Trophoblast cell (in vitro differentiated cells and primary cell): ENCODE results near the gene CDC42BPB.
A peak's percentile ranks its signal among the peaks of the same experiment; 100 is the strongest.

Experiments used
- DNase-seq, 2 donors: peaks; one replicate each; pipeline ENCODE4 v3.0.0-alpha.2; 2016
- H2AFZ ChIP-seq: 2 replicates; pipeline ENCODE4 v1.6.1; 2013; ENCODE audit warnings: low read length, moderate library complexity, mild to moderate bottlenecking; ENCODE audit not compliant: insufficient read depth, poor library complexity
- H2AK5ac ChIP-seq: 2 replicates; pipeline ENCODE4 v1.6.1; 2013; ENCODE audit warnings: mild to moderate bottlenecking, low read length
- H2BK120ac ChIP-seq: 2 replicates; pipeline ENCODE4 v1.6.1; 2013; ENCODE audit warnings: low read length, mild to moderate bottlenecking, moderate library complexity; ENCODE audit not compliant: insufficient read depth, poor library complexity
- H2BK12ac ChIP-seq: 2 replicates; pipeline ENCODE4 v1.6.1; 2013; ENCODE audit warnings: mild to moderate bottlenecking, low read length, moderate library complexity
- H2BK5ac ChIP-seq: 2 replicates; pipeline ENCODE4 v1.6.1; 2013; ENCODE audit warnings: low read length, low read depth, moderate library complexity, mild to moderate bottlenecking; ENCODE audit not compliant: poor library complexity
- H3K14ac ChIP-seq: 2 replicates; pipeline ENCODE4 v1.6.1; 2013; ENCODE audit warnings: mild to moderate bottlenecking, low read length
- H3K18ac ChIP-seq: 2 replicates; pipeline ENCODE4 v1.6.1; 2013; ENCODE audit warnings: mild to moderate bottlenecking, low read length
- H3K23ac ChIP-seq: 2 replicates; pipeline ENCODE4 v1.6.1; 2013; ENCODE audit warnings: low read length
- H3K27ac ChIP-seq: 2 replicates; pipeline ENCODE4 v1.5.1; 2013; ENCODE audit warnings: low read depth, mild to moderate bottlenecking, inconsistent platforms, low read length, moderate library complexity
- H3K27me3 ChIP-seq: 2 replicates; pipeline ENCODE4 v1.6.1; 2013; ENCODE audit warnings: inconsistent platforms, mild to moderate bottlenecking, low read length, moderate library complexity; ENCODE audit not compliant: insufficient read depth
- H3K36me3 ChIP-seq, 2 experiments: 1 replicate in 1 of 2; 2 replicates in 1 of 2; pipeline ENCODE4 v1.6.1; 2013; ENCODE audit warnings: low read length in 2 of 2, mild to moderate bottlenecking in 2 of 2, moderate library complexity in 1 of 2; ENCODE audit not compliant: insufficient read depth in 2 of 2, control insufficient read depth in 1 of 2
- H3K4ac ChIP-seq: 2 replicates; pipeline ENCODE4 v1.6.1; 2013; ENCODE audit warnings: low read depth, mild to moderate bottlenecking, low read length, moderate library complexity
- H3K4me1 ChIP-seq, 2 experiments: 1 replicate in 1 of 2; 2 replicates in 1 of 2; pipeline ENCODE4 v1.6.1; 2013; ENCODE audit warnings: low read length in 2 of 2, mild to moderate bottlenecking in 2 of 2, moderate library complexity in 1 of 2; ENCODE audit not compliant: insufficient read depth in 2 of 2, control insufficient read depth in 1 of 2
- H3K4me2 ChIP-seq: 2 replicates; pipeline ENCODE4 v1.6.1; 2013; ENCODE audit warnings: inconsistent platforms, mild to moderate bottlenecking, low read length, moderate library complexity
- H3K4me3 ChIP-seq: 2 replicates; pipeline ENCODE4 v1.5.1; 2013; ENCODE audit warnings: mild to moderate bottlenecking, low read depth, low read length, inconsistent platforms
- H3K79me1 ChIP-seq: one replicate; pipeline ENCODE4 v1.6.1; 2013; ENCODE audit warnings: low read length
- H3K79me2 ChIP-seq: 2 replicates; pipeline ENCODE4 v1.6.1; 2013; ENCODE audit warnings: low read length, mild to moderate bottlenecking; ENCODE audit not compliant: control insufficient read depth, insufficient read depth, poor library complexity
- H3K9ac ChIP-seq: 2 replicates; pipeline ENCODE4 v1.6.1; 2013; ENCODE audit warnings: mild to moderate bottlenecking, low read length
- H3K9me3 ChIP-seq: 2 replicates; pipeline ENCODE4 v1.6.1; 2013; ENCODE audit warnings: low read depth, mild to moderate bottlenecking, control low read depth, inconsistent platforms, low read length; ENCODE audit not compliant: insufficient read depth
- H4K12ac ChIP-seq: 2 replicates; pipeline ENCODE4 v1.6.1; 2013; ENCODE audit warnings: low read depth, mild to moderate bottlenecking, low read length, moderate library complexity
- H4K8ac ChIP-seq: 2 replicates; pipeline ENCODE4 v1.6.1; 2013; ENCODE audit warnings: low read depth, mild to moderate bottlenecking, low read length, moderate library complexity
- H4K91ac ChIP-seq: one replicate; pipeline ENCODE4 v1.6.1; 2013; ENCODE audit warnings: low read depth, mild to moderate bottlenecking, low read length, moderate library complexity
- WGBS: extraction: QIAGEN DNeasy Blood & Tissue Kit; methylation state at CpG from one replicate; pipeline ENCODE4 v1.1.7; 2013; ENCODE audit warnings: missing lambda C conversion rate; ENCODE audit not compliant: insufficient read length, insufficient coverage; ENCODE audit errors: extremely low coverage; 5-methylcytosine and 5-hydroxymethylcytosine counted together

The CDC42BPB gene

GRCh38 chr14:102969901-102970300 is 87.4 kb downstream of the CDC42BPB start:
- H3K79me2 ChIP-seq: no peaks in the 10 kb centered on the region
- H4K91ac ChIP-seq: no peak overlapping the region
- H3K4me1 ChIP-seq: no peaks in the 10 kb centered on the region
- H2BK120ac ChIP-seq: no peak overlapping the region
- H4K12ac ChIP-seq: no peak overlapping the region
- no peak overlapping the region for H2BK5ac ChIP-seq
- no peak for DNase-seq
- no peak overlapping the region for H3K4me2 ChIP-seq
- H4K8ac ChIP-seq: no peak overlapping the region
- no peak overlapping the region for H3K14ac ChIP-seq
- WGBS: no CpG with 5 or more reads among the region's 11 CpGs
- no peak overlapping the region for H2BK12ac ChIP-seq
- no peak overlapping the region for H2AFZ ChIP-seq
- no peak overlapping the region for H3K9ac ChIP-seq
- no peaks in the 10 kb centered on the region for H3K27me3 ChIP-seq
- no peak overlapping the region for H3K4me3 ChIP-seq
- no peak overlapping the region for H3K23ac ChIP-seq
- no peak overlapping the region for H3K18ac ChIP-seq
- peaks cover 58 to 73% of the 10 kb centered on the region in 2 experiments for H3K36me3 ChIP-seq
- H3K27ac ChIP-seq: no peak overlapping the region
- H3K79me1 ChIP-seq: no peaks in the 10 kb centered on the region
- H3K9me3 ChIP-seq: peaks cover 3% of the 10 kb centered on the region
- H2AK5ac ChIP-seq: no peak overlapping the region
- H3K4ac ChIP-seq: no peak overlapping the region

DNA sequence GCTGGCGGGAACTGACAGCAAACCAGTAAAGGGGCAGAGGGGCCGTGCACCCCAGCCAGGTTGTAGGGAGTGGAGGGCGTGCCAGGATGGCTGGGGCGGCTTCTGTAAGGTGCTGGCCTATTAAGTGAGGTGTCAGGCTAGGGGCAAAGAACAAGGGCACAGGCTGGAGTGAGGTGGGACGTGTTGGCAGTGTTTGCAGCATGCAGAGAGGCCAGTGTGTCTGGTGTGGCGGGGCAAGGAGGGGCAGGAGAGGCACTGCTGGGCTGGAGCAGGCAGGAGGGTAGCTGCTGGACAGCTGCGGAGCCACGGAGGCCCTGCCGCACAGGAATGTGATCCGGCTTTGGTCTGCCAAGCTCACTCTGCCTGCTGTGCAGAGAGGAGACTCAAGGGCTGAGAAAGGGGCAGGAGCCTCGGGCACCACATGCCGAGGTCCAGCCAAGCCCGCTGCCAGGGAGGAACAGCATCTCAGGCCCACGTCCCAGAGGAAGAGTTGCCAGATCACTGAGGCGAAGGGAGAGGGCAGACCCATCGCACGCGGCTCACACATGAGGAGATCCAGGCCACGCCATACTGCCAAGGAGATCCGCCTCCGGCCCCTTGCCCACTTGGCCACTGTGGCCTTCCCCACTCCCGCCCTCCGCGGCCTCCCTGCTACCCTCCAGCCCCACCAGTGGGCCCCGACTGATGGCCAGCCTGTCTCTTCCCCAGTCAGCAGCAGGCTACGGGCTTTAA is 88.1 kb downstream of the CDC42BPB start:
- Histone ChIP-seq H3K79me2 (no peaks in the 10 kb centered on the region), H4K91ac (no peak overlapping the region), H3K36me3 (peaks cover 61 to 74% of the 10 kb centered on the region in 2 experiments), H2AFZ (no peak overlapping the region), H3K4me1 (no peaks in the 10 kb centered on the region), H4K12ac (no peak overlapping the region), H3K4ac (no peak overlapping the region), H3K9ac (no peak overlapping the region), H2BK120ac (no peak overlapping the region), H3K4me3 (no peak overlapping the region), H3K27me3 (no peaks in the 10 kb centered on the region), H2BK12ac (no peak overlapping the region), H3K14ac (no peak overlapping the region), H3K23ac (no peak overlapping the region), H4K8ac (no peak overlapping the region), H3K27ac (no peak overlapping the region), H3K18ac (no peak overlapping the region), H3K79me1 (no peaks in the 10 kb centered on the region), H2BK5ac (no peak overlapping the region), H3K9me3 (peaks cover 2% of the 10 kb centered on the region), H3K4me2 (no peak overlapping the region), H2AK5ac (no peak overlapping the region)
- DNase-seq: no peak
- no CpG with 5 or more reads among the region's 26 CpGs for WGBS

- no peaks in the 10 kb centered on the region for H3K4me1 ChIP-seq
- H3K4ac ChIP-seq: no peak overlapping the region
- no peak overlapping the region for H4K12ac ChIP-seq
- H3K4me2 ChIP-seq: no peak overlapping the region
- H3K79me2 ChIP-seq: no peaks in the 10 kb centered on the region
- H3K9me3 ChIP-seq: peaks cover 1% of the 10 kb centered on the region
- no peak overlapping the region for H2BK120ac ChIP-seq
- H3K79me1 ChIP-seq: no peaks in the 10 kb centered on the region
- no peak overlapping the region for H2BK12ac ChIP-seq
- H3K23ac ChIP-seq: no peak overlapping the region
- DNase-seq: peak; percentile 44 to 70
- H2AK5ac ChIP-seq: no peak overlapping the region
- no peak overlapping the region for H3K27ac ChIP-seq
- no CpG with 5 or more reads among the region's 13 CpGs for WGBS
- no peak overlapping the region for H3K9ac ChIP-seq
- H3K4me3 ChIP-seq: no peak overlapping the region
- no peaks in the 10 kb centered on the region for H3K27me3 ChIP-seq
- peaks cover 58 to 71% of the 10 kb centered on the region in 2 experiments for H3K36me3 ChIP-seq
- H4K8ac ChIP-seq: no peak overlapping the region
- no peak overlapping the region for H2AFZ ChIP-seq
- H4K91ac ChIP-seq: no peak overlapping the region
- H3K18ac ChIP-seq: no peak overlapping the region
- no peak overlapping the region for H3K14ac ChIP-seq
- no peak overlapping the region for H2BK5ac ChIP-seq
These were observed 89.0 kb downstream of the CDC42BPB start for GRCh38 chr14:102968306-102968705.

DNA sequence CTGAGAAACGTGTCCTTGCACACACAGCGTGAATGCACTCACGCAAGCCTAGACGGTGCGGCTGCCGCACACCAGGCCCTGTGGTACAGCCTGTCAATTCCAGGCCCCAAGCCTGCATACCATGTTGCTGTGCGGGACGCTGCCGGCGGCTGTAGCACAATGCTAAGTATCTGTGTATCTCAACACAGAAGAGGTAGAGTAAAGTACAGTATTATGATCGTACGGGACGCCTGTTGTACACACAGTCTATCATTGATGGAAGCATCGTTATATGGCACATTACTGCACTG is 89.9 kb downstream of the CDC42BPB start:
- no peak overlapping the region for H4K12ac ChIP-seq
- H3K9me3 ChIP-seq: peaks cover 1% of the 10 kb centered on the region
- no peak overlapping the region for H2AK5ac ChIP-seq
- H3K14ac ChIP-seq: no peak overlapping the region
- H3K79me1 ChIP-seq: no peaks in the 10 kb centered on the region
- H4K8ac ChIP-seq: no peak overlapping the region
- no peaks in the 10 kb centered on the region for H3K4me1 ChIP-seq
- WGBS: no CpG with 5 or more reads among the region's 14 CpGs
- H3K23ac ChIP-seq: no peak overlapping the region
- H3K27ac ChIP-seq: no peak overlapping the region
- H2BK12ac ChIP-seq: no peak overlapping the region
- no peak overlapping the region for H3K18ac ChIP-seq
- H2BK5ac ChIP-seq: no peak overlapping the region
- no peaks in the 10 kb centered on the region for H3K79me2 ChIP-seq
- H4K91ac ChIP-seq: no peak overlapping the region
- H3K36me3 ChIP-seq: peaks cover 64 to 70% of the 10 kb centered on the region in 2 experiments
- no peak overlapping the region for H3K9ac ChIP-seq
- no peak overlapping the region for H2BK120ac ChIP-seq
- no peak overlapping the region for H3K4ac ChIP-seq
- H2AFZ ChIP-seq: no peak overlapping the region
- DNase-seq: no peak
- H3K27me3 ChIP-seq: no peaks in the 10 kb centered on the region
- H3K4me3 ChIP-seq: no peak overlapping the region
- H3K4me2 ChIP-seq: no peak overlapping the region
